ENCODE results near the gene OVCH1. TPM values are rescaled to one million over a fixed set of nuclear protein-coding genes. Genes with fewer than 3 reads are reported as not detected.
"Not testable (repeated sequence)": the region's sequence is repeated elsewhere in the genome, so short reads cannot be mapped to it uniquely, and the experiment has no call there.

Gene OVCH1
- total RNA-seq, 1 donor = 0.27 TPM

- no peak overlapping the region for H3K4me3 ChIP-seq (ENCODE audit: low read depth, low read length)
- TF ChIP-seq CTCF (IDR thresholded peaks at IDR 0.05; ENCODE audit: insufficient read depth, low read length) = no peak
- DNase-seq (ENCODE audit: low read depth) = no peak
Observed at GRCh38 chr12:29438752-29439408, 58.6 kb downstream of the OVCH1 start.

- no peak for DNase-seq (ENCODE audit: low read depth)
- TF ChIP-seq CTCF (IDR thresholded peaks at IDR 0.05; ENCODE audit: insufficient read depth, low read length) = no peak
- no peak overlapping the region for H3K4me3 ChIP-seq (ENCODE audit: low read depth, low read length)
Observed at GRCh38 chr12:29437575-29437974, 59.9 kb downstream of the OVCH1 start.

- DNase-seq (ENCODE audit: low read depth); H3K4me3 ChIP-seq (ENCODE audit: low read depth, low read length): not testable (repeated sequence)
Observed at GRCh38 chr12:29436815-29437214, 60.7 kb downstream of the OVCH1 start.

- no peak for TF ChIP-seq CTCF (IDR thresholded peaks at IDR 0.05; ENCODE audit: insufficient read depth, low read length)
- H3K4me3 ChIP-seq (ENCODE audit: low read depth, low read length) = no peak overlapping the region
- DNase-seq (ENCODE audit: low read depth) = no peak
Observed at GRCh38 chr12:29431513-29431912, 66.0 kb downstream of the OVCH1 start.

- no peak for DNase-seq (ENCODE audit: low read depth)
- TF ChIP-seq CTCF (IDR thresholded peaks at IDR 0.05; ENCODE audit: insufficient read depth, low read length) = no peak
- H3K4me3 ChIP-seq (ENCODE audit: low read depth, low read length) = no peak overlapping the region
Observed at GRCh38 chr12:29430716-29431044, 66.8 kb downstream of the OVCH1 start.

- DNase-seq (ENCODE audit: low read depth) = no peak
- no peak for TF ChIP-seq CTCF (IDR thresholded peaks at IDR 0.05; ENCODE audit: insufficient read depth, low read length)
- no peak overlapping the region for H3K4me3 ChIP-seq (ENCODE audit: low read depth, low read length)
Observed at GRCh38 chr12:29429999-29430715, 67.3 kb downstream of the OVCH1 start.

- H3K4me3 ChIP-seq (ENCODE audit: low read depth, low read length) = no peak overlapping the region
- DNase-seq (ENCODE audit: low read depth) = peak; percentile 72
- TF ChIP-seq CTCF (IDR thresholded peaks at IDR 0.05; ENCODE audit: insufficient read depth, low read length) = no peak
Observed at GRCh38 chr12:29428633-29429032, 68.9 kb downstream of the OVCH1 start.
